ENCODE data around the gene ACBD5.
"Not testable (repeated sequence)": the region's sequence is repeated elsewhere in the genome, so short reads cannot be mapped to it uniquely, and the experiment has no call there.

ACBD5 gene

GRCh38 chr10:27241010-27241651 is 534 bp upstream of the ACBD5 start:
- peak; percentile 72 for DNase-seq

DNA sequence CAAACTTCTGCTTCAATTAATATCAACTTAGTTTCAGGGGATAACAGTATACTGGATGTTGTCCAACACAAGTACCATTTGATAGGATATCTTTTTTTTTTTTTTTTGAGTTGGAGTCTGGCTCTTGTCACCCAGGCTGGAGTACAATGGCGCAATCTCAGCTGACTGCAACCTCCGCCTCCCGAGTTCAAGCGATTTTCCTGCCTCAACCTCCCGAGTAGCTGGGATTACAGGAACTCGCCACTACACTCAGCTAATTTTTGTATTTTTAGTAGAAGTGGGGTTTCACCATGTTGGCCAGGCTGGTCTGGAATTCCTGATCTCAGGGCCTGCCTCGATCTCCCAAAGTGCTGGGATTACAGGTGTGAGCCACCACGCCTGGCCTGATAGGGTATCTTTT is 3.1 kb downstream of the ACBD5 start:
- not testable (repeated sequence) for DNase-seq

DNA sequence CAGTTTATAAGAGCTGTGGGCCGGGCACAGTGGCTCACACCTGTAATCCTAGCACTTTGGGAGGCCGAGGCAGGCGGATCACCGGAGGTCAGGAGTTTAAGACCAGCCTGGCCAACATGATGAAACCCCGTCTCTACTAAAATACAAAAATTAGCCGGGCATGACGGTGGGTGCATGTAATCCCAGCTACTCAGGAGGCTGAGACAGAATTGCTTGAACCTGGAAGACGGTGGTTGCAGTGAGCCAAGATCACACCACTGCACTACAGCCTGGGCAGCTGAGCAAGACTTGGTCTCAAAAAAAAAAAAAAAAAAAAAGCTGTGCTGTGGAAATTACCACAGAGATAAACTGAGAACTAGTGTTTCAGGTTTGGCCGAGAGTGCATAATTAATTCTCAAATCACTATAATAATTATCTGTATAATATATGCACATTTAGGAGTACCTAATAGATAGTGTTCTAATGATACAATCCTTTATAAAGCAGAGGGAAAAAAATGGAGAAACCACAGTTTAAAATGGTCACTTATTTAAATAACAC is 3.9 kb downstream of the ACBD5 start:
- not testable (repeated sequence) for DNase-seq

GRCh38 chr10:27235706-27236105 is 4.9 kb downstream of the ACBD5 start:
- DNase-seq = no peak

- no peak for DNase-seq
These were observed 10.6 kb downstream of the ACBD5 start for GRCh38 chr10:27230022-27230421.

DNA sequence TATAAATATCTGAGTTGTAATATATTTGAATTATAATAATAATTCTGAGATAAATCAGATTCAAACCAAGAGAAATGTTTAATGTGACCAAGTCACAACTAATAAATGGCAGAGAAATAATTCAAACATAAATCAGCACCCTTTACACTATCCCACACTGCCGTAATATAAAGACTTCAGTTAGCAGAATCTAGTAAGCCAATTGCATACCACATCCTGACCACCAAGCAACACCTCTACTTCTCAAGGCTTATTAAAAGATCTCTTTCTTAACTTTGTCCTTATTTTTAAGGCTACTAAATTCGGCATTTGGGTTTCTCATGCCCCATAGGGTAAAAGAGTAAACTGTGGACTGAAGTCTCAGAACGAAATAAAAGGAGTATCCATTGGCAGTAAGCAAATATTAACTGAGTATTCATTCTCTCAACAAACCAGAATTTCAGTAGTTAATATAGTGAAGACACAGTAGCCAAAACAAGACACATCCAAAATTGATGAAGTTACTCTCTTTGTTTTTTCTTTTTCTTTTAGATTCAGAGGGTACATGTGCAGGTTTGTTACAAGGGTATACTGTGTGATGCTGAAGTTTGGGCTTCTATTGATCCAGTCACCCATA is 14.8 kb downstream of the ACBD5 start:
- DNase-seq = no peak

DNA sequence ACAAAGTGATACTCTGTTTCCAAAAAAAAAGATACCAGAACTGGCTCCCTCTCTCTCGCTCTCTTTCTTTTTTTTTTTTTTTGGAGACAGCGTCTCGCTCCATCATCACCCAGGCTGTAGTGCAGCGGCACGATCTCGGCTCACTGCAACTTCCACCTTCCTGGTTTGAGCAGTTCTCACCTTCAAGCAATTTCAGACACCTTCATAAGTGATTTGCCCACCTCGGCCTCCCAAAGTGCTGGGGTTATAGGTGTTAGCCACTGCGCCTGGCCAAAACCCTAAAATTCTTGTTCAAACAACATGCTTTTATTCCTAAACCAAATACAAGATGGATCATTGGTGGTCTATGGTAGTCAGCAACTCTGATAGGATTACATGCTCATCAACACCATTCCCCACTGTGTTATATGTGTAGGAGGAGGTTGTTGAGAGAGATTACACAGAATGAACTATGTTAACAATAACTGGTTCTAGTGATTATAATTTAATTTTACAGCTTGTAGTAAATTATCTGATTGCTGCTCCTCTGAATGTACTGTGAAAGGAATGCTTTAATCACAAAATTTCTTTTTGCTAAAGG is 15.5 kb downstream of the ACBD5 start:
- DNase-seq = no peak

DNA sequence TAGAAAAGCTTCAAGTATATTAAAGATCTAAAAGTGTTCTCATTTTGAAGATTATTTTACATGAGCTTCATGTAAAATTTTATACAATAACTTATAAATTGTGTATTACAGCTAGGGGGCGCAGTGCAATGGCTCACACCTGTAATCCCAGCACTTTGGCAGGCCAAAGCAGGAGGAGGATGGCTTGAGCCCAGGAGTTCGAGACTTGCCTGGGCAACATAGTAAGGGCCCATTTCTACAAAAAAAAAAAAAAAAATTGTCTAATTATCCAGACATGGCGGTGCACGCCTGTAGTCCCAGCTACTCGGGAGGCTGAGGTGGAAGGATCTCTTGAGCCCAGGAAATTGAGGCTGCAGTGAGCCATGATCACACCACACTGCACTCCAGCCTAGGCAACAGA is 16.6 kb downstream of the ACBD5 start:
- peak; percentile 64 for DNase-seq

GRCh38 chr10:27207350-27207749 is 33.2 kb downstream of the ACBD5 start:
- no peak for DNase-seq

- DNase-seq = no peak
These were observed 36.8 kb downstream of the ACBD5 start for GRCh38 chr10:27203806-27204205.

GRCh38 chr10:27197980-27198620 is 42.5 kb downstream of the ACBD5 start:
- no peak for DNase-seq

DNA sequence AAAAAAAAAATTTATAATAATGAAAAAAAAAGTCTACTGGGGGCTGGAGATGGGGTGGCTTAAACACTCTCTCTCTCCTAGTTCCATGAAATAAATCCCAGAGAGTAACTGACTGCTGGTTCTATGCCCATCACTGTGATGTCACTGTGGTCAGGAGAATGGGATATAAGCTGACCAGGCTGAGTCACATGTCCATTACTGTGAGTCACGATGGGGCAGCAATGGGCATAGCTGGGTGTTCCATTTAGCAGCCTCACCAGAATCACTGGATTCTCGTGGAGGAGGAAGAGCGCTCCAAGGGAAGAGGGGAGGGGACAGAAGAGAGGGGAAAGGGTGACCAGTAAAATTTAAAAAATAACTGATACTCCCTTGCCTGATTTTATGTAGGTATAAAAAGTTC is 48.3 kb downstream of the ACBD5 start:
- no peak for DNase-seq

GRCh38 chr10:27190508-27190907 is 50.1 kb downstream of the ACBD5 start:
- no peak for DNase-seq

DNA sequence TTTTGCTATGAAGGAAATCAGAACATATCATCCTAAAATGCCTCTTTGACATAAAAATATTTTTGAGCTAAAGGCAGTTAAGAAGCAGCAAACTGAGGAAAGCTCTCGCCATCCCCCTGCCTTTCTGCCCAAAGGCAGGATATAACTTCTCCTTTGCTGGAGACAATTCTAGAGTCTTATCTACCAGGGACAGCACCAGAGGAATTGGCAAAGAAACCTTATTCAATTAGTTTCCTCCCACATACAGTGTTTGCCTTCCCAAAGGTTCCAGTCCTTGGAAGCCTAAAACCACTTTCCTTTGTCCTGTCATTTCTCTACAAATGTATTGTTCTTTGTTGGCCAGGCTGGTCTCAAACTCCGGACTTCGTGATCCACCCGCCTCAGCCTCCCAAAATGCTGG is 51.7 kb downstream of the ACBD5 start:
- DNase-seq = no peak

DNA sequence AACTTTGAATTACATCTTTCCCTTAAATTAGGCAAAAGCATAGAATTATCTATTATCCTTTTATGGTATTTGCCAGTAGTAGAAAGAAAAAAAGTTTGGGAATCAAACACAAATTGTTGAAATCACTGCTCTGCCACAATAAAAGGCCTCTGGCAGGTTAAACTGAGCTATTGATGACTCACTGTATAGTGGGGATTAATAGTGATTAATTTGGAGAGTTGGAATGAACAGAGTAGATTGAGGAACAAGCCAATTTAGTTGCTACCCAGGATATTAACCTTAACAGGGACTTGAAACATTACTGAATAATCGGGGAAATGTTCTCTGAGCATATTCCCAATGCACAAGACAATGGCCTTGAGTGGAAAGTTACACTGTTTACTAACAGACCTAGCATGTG is 52.3 kb downstream of the ACBD5 start:
- no peak for DNase-seq

- no peak for DNase-seq
These were observed 70.7 kb downstream of the ACBD5 start for GRCh38 chr10:27169849-27170248.

DNA sequence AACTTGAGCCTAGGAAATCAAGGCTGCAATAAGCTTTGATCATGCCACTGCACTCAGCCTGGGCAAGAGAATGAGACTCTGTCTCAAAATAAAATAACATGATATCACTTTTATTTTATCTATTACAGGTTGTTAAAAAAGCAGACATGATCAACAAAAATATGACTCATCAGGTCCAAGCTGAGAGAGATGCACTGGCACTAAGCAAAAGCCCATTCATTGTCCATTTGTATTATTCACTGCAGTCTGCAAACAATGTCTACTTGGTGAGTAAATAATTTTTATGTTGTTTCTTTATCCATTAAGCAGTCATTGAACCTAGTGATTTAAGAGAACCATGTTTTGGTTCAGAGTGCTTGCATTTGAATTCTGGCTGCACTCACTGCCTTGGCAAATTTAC is 82.2 kb downstream of the ACBD5 start:
- no peak for DNase-seq

- no peak for DNase-seq
These were observed 83.4 kb downstream of the ACBD5 start for GRCh38 chr10:27157150-27157549.

- not testable (repeated sequence) for DNase-seq
These were observed 84.0 kb downstream of the ACBD5 start for GRCh38 chr10:27156566-27156965.

DNA sequence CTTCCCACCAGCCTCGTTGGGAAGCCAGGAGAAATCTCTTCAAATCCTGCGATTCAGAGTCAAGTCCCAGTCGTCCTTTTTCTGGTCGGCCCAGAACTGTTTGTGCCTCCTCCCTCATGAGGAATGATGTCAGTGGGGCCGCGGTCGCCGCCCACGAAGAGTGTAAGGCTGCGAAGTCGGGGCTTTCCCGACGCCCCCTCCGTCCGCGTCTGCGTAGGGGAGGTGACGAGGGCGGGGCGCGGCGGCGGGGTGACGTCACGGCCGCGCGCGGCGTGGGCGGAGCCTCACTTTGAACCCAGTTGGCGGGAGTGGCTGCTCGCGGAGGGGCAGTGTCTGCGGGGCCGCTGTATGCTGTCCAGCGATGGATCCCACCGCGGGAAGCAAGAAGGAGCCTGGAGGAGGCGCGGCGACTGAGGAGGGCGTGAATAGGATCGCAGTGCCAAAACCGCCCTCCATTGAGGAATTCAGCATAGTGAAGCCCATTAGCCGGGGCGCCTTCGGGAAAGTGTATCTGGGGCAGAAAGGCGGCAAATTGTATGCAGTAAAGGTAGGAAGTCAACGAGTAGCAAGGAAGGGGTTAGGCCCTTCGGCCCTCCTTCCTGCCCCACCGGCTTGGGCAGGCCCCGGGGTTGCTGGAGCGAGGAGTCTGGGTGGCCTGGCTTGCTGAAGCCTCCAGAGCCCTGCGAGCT is 85.4 kb downstream of the ACBD5 start, which contains the start of gene MASTL:
Gene MASTL (plus strand): TSS at position 287 of the 689 bp plus-strand sequence. CDS start 75 bp downstream, at position 362.
- DNase-seq = peak; percentile 96

- DNase-seq = peak; percentile 82
These were observed 86.8 kb downstream of the ACBD5 start for GRCh38 chr10:27153845-27154193.

DNA sequence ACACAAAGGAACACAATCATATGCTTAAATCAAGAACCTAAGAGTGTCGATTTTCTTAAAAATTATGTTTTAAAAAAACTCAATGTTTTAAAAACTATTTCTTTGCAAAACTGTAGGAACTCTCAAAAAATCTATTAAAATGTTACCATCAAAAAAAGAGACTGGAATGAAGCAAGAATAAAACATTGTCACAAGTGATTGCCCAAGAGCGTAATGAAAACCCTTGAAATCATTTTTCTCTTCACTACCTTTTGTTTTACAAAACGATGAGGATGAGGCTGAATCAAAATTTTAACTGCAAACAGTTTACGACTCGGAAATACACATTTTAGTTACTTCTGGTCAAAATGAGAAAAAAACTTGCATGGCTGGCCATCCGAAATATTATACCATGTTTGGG is 87.3 kb downstream of the ACBD5 start:
- no peak for DNase-seq

DNA sequence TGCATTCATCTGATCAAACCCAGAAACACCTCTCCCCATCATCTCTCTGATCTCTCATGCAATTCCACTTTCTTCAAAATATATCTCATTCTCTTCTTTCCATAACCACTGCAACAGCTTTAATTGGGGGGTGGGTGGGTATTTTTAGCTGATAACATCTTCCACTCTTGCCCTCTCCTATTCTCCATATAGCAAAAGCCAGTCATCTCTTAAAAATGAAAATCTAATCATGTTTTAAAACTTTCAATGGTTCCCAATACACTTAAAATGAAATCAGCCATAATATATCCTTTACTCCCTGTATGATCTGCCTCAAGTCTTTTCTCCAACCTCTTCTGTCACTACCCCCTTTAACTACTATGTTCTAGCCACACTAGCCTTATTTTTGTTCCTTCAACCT is 87.9 kb downstream of the ACBD5 start:
- DNase-seq = no peak

All from eye (tissue), 1 donor.